Ammon's horn (tissue), 1 donor: ENCODE results near the gene OR2T4.

Experiments
- DNase-seq: peaks from one replicate; pipeline ENCODE4 v3.0.0-alpha.2; 2016; ENCODE audit warnings: low spot score

OR2T4 gene

DNA sequence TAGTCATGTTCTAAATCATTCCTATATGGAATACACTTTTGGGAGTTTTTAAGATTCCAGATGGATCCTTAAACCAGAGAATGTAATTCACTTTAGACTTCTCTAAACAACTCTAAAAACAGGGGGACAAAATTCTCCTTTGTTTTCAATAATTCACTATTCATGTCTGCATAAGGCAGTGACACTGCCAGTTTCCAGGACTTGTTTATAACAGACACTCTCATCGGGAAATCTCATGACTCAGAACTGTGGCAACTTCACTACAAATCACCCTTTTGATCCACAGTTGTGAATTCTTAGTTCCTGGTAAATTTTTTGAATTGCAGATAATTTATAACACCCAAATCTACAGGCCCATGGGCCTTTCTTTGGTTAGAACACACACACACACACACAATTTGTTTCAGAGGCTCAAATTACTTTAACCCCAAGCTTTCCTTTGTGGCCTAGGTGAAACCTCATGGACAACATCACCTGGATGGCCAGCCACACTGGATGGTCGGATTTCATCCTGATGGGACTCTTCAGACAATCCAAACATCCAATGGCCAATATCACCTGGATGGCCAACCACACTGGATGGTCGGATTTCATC is at the start of gene OR2T4:
Gene OR2T4 (plus strand): TSS at position 545 of the 595 bp plus-strand sequence. CDS start 0 bp downstream, at position 545.
- DNase-seq, result peak; percentile 75

DNA sequence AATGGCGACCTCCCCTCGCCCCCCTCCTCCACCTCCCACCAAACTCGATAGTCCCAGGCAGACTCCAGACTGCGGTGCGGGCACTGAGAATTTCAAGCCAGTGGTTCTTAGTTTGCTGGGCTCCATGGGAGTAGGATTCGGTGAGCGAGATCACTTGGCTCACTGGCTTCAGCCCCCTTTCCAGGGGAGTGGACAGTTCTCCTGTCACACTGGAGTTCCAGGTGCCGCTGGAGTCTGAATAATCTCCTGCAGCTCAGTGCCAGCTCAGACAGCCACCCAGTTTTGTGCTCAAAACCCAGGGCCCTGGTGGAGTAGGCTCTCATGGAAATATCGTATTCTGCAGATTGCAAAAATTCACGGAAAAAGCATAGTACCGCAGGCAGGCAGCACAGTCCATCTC is 44.7 kb upstream of the OR2T4 start:
- DNase-seq, result no peak

DNA sequence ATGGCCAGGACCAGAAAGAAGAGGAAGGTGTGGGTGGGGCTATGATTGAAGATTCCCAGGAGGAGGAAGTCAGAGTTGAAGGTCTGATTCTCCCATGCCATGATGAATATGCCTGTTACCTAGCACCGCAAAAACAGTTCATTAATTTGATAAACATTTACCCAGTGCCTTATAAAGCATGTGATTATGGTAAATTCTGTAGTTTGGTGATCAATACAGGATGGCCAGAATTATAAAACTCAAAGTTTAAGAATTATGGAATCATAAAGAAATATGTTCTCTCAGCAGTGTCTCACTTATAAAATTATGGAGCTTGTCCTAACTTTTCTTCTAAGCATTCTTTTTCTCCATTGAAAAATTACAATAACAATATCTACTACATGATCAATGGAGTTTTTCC is 37.0 kb upstream of the OR2T4 start, which contains the start of gene OR2M7:
Gene OR2M7 (minus strand): TSS at position 101 of the 400 bp plus-strand sequence. CDS start 0 bp downstream, at position 101.
- DNase-seq, result no peak

- no peak for DNase-seq
Observed at GRCh38 chr1:248343451-248343850, 18.0 kb upstream of the OR2T4 start.

DNA sequence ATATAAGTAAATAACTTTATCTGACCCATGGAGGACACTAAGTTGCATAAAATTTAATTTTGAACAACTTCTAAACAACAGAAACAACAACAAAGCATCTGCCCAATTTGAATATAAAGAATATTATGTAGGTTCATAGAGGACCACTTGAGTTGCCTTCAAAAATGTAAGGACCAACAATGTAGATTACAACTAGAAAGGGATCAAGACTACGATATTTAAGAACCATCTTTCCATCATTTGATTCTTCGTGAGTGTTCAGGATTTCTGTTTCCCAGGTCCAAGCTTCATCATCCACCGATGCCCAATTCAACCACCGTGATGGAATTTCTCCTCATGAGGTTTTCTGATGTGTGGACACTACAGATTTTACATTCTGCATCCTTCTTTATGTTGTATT is 13.0 kb upstream of the OR2T4 start, which contains the start of gene OR14C36:
Gene OR14C36 (plus strand): TSS at position 301 of the 400 bp plus-strand sequence. CDS start 0 bp downstream, at position 301.
- DNase-seq, result no peak

DNA sequence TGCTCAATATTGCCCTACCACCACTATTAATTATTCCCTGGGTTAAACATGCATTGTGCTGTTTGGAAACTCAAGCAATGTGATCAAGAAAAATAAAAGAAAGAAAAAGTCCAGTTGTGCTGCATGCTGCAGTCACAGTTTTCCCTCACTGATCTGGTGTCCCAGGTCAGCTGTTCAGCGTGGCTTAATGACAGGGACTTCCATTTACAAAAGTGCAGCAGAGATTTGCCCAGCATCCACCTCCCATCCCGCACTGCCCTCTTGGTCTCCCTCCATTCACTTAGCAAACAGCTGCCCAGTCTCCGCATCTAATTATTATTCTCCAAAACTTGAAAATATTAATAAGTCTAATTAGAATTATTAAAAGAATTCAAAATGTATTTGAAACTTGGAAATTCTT is 2.0 kb upstream of the OR2T4 start:
- peak; percentile 42 for DNase-seq

DNA sequence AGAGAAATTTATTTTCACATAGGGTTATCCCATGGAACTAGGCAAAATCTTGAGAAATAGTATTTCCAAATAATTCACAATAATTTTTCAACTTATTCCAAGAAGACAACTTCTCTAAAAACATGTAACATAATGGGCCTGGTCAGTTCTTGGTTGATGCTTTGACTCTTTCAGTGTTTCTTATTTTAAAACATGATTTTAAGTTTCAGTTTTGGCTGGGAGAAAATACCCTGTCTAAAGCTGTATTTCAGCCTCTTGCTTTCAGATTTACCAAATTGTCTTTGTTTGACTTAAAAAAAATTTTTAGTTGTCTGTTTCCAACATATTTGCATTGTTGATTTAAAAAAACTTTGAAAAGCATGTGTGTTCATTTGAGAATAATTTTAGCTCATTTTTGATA is 5.1 kb downstream of the OR2T4 start:
- DNase-seq, result no peak

DNA sequence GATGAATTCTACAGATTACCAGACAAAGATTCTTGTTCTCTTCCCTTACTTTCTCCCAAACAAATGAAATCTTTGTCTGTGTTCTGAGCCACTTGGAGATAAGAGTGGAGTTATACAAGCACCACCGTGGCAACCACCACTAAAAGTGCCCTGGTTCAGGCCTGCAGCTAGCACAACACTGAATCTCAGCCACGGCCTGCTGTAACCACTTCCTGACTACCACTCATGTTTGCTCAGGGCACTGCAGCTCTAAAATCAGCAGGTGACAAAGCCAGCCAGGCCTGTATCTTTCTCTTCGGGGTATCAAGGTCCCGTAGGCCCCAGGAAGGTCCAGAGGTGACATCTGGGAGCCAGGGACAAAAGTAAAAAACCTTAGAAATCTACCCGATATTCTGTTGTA is 10.9 kb downstream of the OR2T4 start:
- no peak for DNase-seq

DNA sequence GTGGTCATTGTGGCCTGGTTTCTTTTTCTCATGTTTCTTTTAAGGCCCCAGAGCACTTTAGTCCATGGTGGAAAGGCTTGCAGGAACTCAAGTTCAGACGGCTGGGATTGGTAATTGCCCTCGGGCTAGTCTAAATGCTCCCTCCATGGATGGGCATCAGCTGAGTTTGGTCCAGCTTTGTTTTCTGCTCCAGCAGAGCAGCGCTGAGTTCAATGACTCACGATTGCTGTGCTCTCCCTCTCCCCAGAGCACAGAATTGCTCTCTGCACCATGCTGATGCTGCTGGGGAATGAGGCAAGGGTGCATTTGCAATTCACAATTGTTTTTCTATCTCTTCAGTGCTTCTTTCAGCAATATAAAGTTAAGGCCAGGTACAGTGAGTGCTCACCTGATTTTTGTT is 12.3 kb downstream of the OR2T4 start:
- DNase-seq, result no peak

GRCh38 chr1:248375446-248375845 is 14.0 kb downstream of the OR2T4 start, which contains the start of gene OR2T6:
Gene OR2T6 (plus strand): TSS chr1:248375746. CDS start chr1:248387609, 11,863 bp downstream.
- DNase-seq, result no peak

GRCh38 chr1:248376916-248377315 is 15.5 kb downstream of the OR2T4 start:
- DNase-seq, result no peak

- DNase-seq, result no peak
Observed at GRCh38 chr1:248380854-248381253, 19.4 kb downstream of the OR2T4 start.

DNA sequence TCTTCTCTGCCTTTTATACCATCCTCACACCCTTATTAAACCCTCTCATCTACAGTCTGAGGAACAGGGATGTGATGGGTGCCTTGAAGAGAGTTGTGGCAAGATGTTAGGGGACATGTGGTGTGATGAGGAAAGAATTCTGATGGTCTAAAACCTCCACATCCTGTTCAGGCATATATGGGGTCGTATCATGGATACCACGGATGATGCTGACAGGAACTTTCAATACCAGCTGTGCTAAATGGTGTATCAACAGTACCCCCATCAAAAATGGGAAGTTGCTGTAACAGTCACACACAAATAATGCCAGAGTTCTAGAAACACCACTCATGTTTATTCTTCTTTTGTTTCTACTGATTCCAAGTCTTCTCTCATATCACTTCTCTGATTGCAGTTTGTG is 27.0 kb downstream of the OR2T4 start:
- no peak for DNase-seq

GRCh38 chr1:248393050-248393449 is 31.6 kb downstream of the OR2T4 start:
- DNase-seq, result peak; percentile 8

GRCh38 chr1:248402748-248403147 is 41.3 kb downstream of the OR2T4 start, which contains the start of gene OR2T1:
Gene OR2T1 (plus strand): TSS chr1:248403048. CDS start chr1:248406148, 3,100 bp downstream.
- DNase-seq, result no peak

- no peak for DNase-seq
Observed at GRCh38 chr1:248404024-248404423, 42.6 kb downstream of the OR2T4 start.

DNA sequence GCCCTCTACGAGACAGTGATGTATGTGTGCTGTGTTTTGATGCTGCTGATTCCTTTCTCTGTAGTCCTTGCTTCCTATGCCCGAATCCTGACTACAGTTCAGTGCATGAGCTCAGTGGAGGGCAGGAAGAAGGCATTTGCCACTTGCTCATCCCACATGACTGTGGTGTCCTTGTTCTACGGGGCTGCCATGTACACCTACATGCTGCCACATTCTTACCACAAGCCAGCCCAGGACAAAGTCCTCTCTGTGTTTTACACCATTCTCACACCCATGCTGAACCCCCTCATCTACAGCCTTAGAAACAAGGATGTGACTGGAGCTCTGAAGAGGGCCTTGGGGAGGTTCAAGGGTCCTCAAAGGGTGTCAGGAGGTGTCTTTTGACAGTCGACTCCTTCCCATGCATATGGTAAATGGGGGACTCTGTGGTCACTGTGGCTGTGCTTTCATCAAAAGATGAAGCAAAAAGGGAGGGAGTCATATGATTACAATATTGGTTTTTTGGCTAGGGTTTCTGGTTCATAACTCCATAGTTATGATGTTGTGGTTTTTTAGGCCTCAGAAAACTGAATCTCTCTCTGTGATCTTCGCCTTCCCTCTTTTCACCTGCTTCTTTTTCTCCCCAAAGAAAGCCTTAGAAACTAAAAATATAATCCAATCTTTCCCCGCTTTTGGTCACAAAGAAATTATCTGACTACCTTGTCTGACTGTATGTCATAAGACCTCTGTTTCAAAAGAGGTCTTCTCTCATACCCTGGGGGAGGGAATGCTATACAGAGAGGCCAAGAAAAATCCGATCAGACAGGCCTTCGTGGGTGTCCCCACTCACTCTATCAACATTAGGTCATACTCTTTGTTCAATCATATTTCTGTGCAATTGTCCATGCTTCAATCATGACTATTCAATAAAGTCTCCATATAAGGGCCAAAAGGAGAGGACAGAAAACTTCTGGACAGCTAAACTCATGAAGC is 45.5 kb downstream of the OR2T4 start:
- DNase-seq, result no peak
